ENCODE data around the gene MITF. TPM values are rescaled to one million over a fixed set of nuclear protein-coding genes. Genes with fewer than 3 reads are reported as not detected.
A peak's percentile ranks its signal among the peaks of the same experiment; 100 is the strongest.

The MITF gene
- total RNA-seq, 1 donor from 2014 or later: 2.0 TPM

- no peak overlapping the region for H3K4me3 Mint-ChIP-seq
- DNase-seq (ENCODE audit: low read depth, low spot score): no peak
- no peaks in the 10 kb centered on the region for H3K9me3 Mint-ChIP-seq
- no peaks in the 10 kb centered on the region for H3K4me1 Mint-ChIP-seq
- no peak overlapping the region for H3K27ac Mint-ChIP-seq (ENCODE audit: unreplicated experiment)
- no peaks in the 10 kb centered on the region for H3K27me3 Mint-ChIP-seq (ENCODE audit: low read depth)
- TF ChIP-seq CTCF (conservative IDR thresholded peaks at IDR 0.05): no peak
- H3K36me3 Mint-ChIP-seq (ENCODE audit: low read depth): no peaks in the 10 kb centered on the region
These were observed 108.8 kb downstream of the MITF start for GRCh38 chr3:69848113-69848512.

- H3K4me3 Mint-ChIP-seq: no peak overlapping the region
- no peaks in the 10 kb centered on the region for H3K4me1 Mint-ChIP-seq
- no peak for DNase-seq (ENCODE audit: low read depth, low spot score)
- no peaks in the 10 kb centered on the region for H3K36me3 Mint-ChIP-seq (ENCODE audit: low read depth)
- TF ChIP-seq CTCF (conservative IDR thresholded peaks at IDR 0.05): no peak
- H3K27ac Mint-ChIP-seq (ENCODE audit: unreplicated experiment): no peak overlapping the region
- H3K9me3 Mint-ChIP-seq: no peaks in the 10 kb centered on the region
- no peaks in the 10 kb centered on the region for H3K27me3 Mint-ChIP-seq (ENCODE audit: low read depth)
These were observed 111.6 kb downstream of the MITF start for GRCh38 chr3:69850849-69851248.

GRCh38 chr3:69853027-69853426, 113.8 kb downstream of the MITF start:
- no peak for TF ChIP-seq CTCF (conservative IDR thresholded peaks at IDR 0.05)
- H3K4me3 Mint-ChIP-seq: no peak overlapping the region
- H3K4me1 Mint-ChIP-seq: peaks cover 9% of the 10 kb centered on the region
- H3K9me3 Mint-ChIP-seq: no peaks in the 10 kb centered on the region
- no peaks in the 10 kb centered on the region for H3K36me3 Mint-ChIP-seq (ENCODE audit: low read depth)
- H3K27me3 Mint-ChIP-seq (ENCODE audit: low read depth): no peaks in the 10 kb centered on the region
- no peak for DNase-seq (ENCODE audit: low read depth, low spot score)
- no peak overlapping the region for H3K27ac Mint-ChIP-seq (ENCODE audit: unreplicated experiment)

- Mint-ChIP-seq H3K36me3 (ENCODE audit: low read depth) (no peaks in the 10 kb centered on the region), H3K4me1 (peaks cover 9% of the 10 kb centered on the region), H3K9me3 (no peaks in the 10 kb centered on the region), H3K27ac (ENCODE audit: unreplicated experiment) (no peak overlapping the region), H3K4me3 (no peak overlapping the region), H3K27me3 (ENCODE audit: low read depth) (no peaks in the 10 kb centered on the region)
- peak; percentile 61 for TF ChIP-seq CTCF (conservative IDR thresholded peaks at IDR 0.05)
- no peak for DNase-seq (ENCODE audit: low read depth, low spot score)
These were observed 116.3 kb downstream of the MITF start for GRCh38 chr3:69855436-69856162.

- no peaks in the 10 kb centered on the region for H3K27me3 Mint-ChIP-seq (ENCODE audit: low read depth)
- no peak overlapping the region for H3K4me3 Mint-ChIP-seq
- no peak for TF ChIP-seq CTCF (conservative IDR thresholded peaks at IDR 0.05)
These were observed 117.9 kb downstream of the MITF start for GRCh38 chr3:69856965-69857705.

More at GRCh38 chr3:69856965-69857705, 117.9 kb downstream of the MITF start:
- Mint-ChIP-seq H3K9me3 (no peaks in the 10 kb centered on the region), H3K27ac (ENCODE audit: unreplicated experiment) (no peak overlapping the region), H3K4me1 (peaks cover 9% of the 10 kb centered on the region), H3K36me3 (ENCODE audit: low read depth) (no peaks in the 10 kb centered on the region)
- no peak for DNase-seq (ENCODE audit: low read depth, low spot score)
